GM18507 (cell line): ENCODE results near the gene CYP4V2.

Experiments
- DNase-seq: peaks from one replicate; pipeline ENCODE4 v3.0.0; 2011; ENCODE audit warnings: low read depth; ENCODE audit not compliant: insufficient read length; ENCODE audit errors: extremely low spot score
- FAIRE-seq: peaks from 2 replicates; lab custom pipeline; 2011; peaks lifted over from hg19 to GRCh38; lab: Jason Lieb, UNC

CYP4V2 gene

GRCh38 chr4:186170966-186171365, 20.4 kb upstream of the CYP4V2 start:
- DNase-seq, result no peak
- no peak for FAIRE-seq

- FAIRE-seq, result no peak
These were observed 18.8 kb upstream of the CYP4V2 start for GRCh38 chr4:186172546-186172945.

GRCh38 chr4:186188107-186188506, 3.3 kb upstream of the CYP4V2 start:
- DNase-seq, result no peak
- FAIRE-seq, result no peak

More at GRCh38 chr4:186172546-186172945, 18.8 kb upstream of the CYP4V2 start:
- no peak for DNase-seq

GRCh38 chr4:186189656-186190055, 1.7 kb upstream of the CYP4V2 start:
- DNase-seq, result no peak
- FAIRE-seq, result no peak

GRCh38 chr4:186190581-186191199, 677 bp upstream of the CYP4V2 start:
- peak; percentile 36 for DNase-seq
- no peak for FAIRE-seq

- FAIRE-seq (peak; percentile 49), DNase-seq (no peak)
These were observed 772 bp downstream of the CYP4V2 start for GRCh38 chr4:186192066-186192612.

GRCh38 chr4:186193851-186194250, 2.5 kb downstream of the CYP4V2 start:
- DNase-seq, result no peak
- FAIRE-seq, result no peak

GRCh38 chr4:186196063-186196462, 4.7 kb downstream of the CYP4V2 start:
- no peak for FAIRE-seq
- DNase-seq, result no peak

- no peak for FAIRE-seq
- no peak for DNase-seq
These were observed 9.1 kb downstream of the CYP4V2 start for GRCh38 chr4:186200516-186200915.

- FAIRE-seq (no peak), DNase-seq (no peak)
These were observed 9.6 kb downstream of the CYP4V2 start for GRCh38 chr4:186201010-186201409.

- DNase-seq (peak; percentile 49), FAIRE-seq (peak; percentile 71)
These were observed 10.3 kb downstream of the CYP4V2 start for GRCh38 chr4:186201535-186202230.

GRCh38 chr4:186202490-186203140, 11.2 kb downstream of the CYP4V2 start:
- FAIRE-seq (peak; percentile 45), DNase-seq (no peak)

- FAIRE-seq (no peak), DNase-seq (no peak)
These were observed 12.0 kb downstream of the CYP4V2 start for GRCh38 chr4:186203406-186203805.

- DNase-seq, result no peak
- FAIRE-seq, result no peak
These were observed 12.8 kb downstream of the CYP4V2 start for GRCh38 chr4:186204103-186204559.

GRCh38 chr4:186204686-186205085, 13.3 kb downstream of the CYP4V2 start:
- DNase-seq, result no peak
- no peak for FAIRE-seq

- FAIRE-seq, result no peak
- no peak for DNase-seq
These were observed 13.8 kb downstream of the CYP4V2 start for GRCh38 chr4:186205156-186205555.

GRCh38 chr4:186216465-186217024, 25.2 kb downstream of the CYP4V2 start:
- DNase-seq (no peak), FAIRE-seq (no peak)

- DNase-seq (no peak), FAIRE-seq (no peak)
These were observed 26.4 kb downstream of the CYP4V2 start for GRCh38 chr4:186217733-186218293.

GRCh38 chr4:186221624-186222023, 30.3 kb downstream of the CYP4V2 start:
- DNase-seq (no peak), FAIRE-seq (no peak)

- DNase-seq (no peak), FAIRE-seq (no peak)
These were observed 34.5 kb downstream of the CYP4V2 start for GRCh38 chr4:186225848-186226247.
